Stimulated activated CD4-positive, alpha-beta T cell treated with anti-CD3 and anti-CD28 coated beads, Interleukin-1b, Interleukin-23, amount 100 ng/mL, for 1 hour (primary cell): ENCODE measurements around the gene ARHGAP26.

Experiments
- DNase-seq, 2 donors: peaks; one replicate each; pipeline ENCODE4 v3.0.0-alpha.2; 2020; ENCODE audit warnings: low read depth in 2 of 2

ARHGAP26 gene

GRCh38 chr5:143222287-143223231, 452.4 kb downstream of the ARHGAP26 start:
- no peak for DNase-seq

- DNase-seq, result no peak
Measured at GRCh38 chr5:143224672-143225071, 454.5 kb downstream of the ARHGAP26 start.

- no peak for DNase-seq
Measured at GRCh38 chr5:143225511-143225910, 455.3 kb downstream of the ARHGAP26 start.

GRCh38 chr5:143226361-143226760, 456.2 kb downstream of the ARHGAP26 start:
- no peak for DNase-seq

GRCh38 chr5:143226872-143227271, 456.7 kb downstream of the ARHGAP26 start:
- no peak for DNase-seq

- no peak for DNase-seq
Measured at GRCh38 chr5:143227301-143227700, 457.1 kb downstream of the ARHGAP26 start.

- DNase-seq, result no peak
Measured at GRCh38 chr5:143228597-143229293, 458.6 kb downstream of the ARHGAP26 start.

- DNase-seq, result no peak
Measured at GRCh38 chr5:143229426-143229895, 459.3 kb downstream of the ARHGAP26 start.

- no peak for DNase-seq
Measured at GRCh38 chr5:143229896-143230675, 459.9 kb downstream of the ARHGAP26 start.

- DNase-seq, result no peak
Measured at GRCh38 chr5:143230676-143230996, 460.5 kb downstream of the ARHGAP26 start.

- DNase-seq, result no peak
Measured at GRCh38 chr5:143231416-143231815, 461.2 kb downstream of the ARHGAP26 start.

GRCh38 chr5:143231973-143232812, 462.0 kb downstream of the ARHGAP26 start:
- no peak for DNase-seq

GRCh38 chr5:143233031-143233430, 462.9 kb downstream of the ARHGAP26 start:
- DNase-seq, result no peak

GRCh38 chr5:143234162-143234842, 464.1 kb downstream of the ARHGAP26 start:
- no peak for DNase-seq

GRCh38 chr5:143235423-143235822, 465.2 kb downstream of the ARHGAP26 start:
- no peak for DNase-seq

- no peak for DNase-seq
Measured at GRCh38 chr5:143236682-143237081, 466.5 kb downstream of the ARHGAP26 start.

- no peak for DNase-seq
Measured at GRCh38 chr5:143237664-143238063, 467.5 kb downstream of the ARHGAP26 start.

GRCh38 chr5:143238620-143239019, 468.4 kb downstream of the ARHGAP26 start:
- DNase-seq, result no peak

- DNase-seq, result no peak
Measured at GRCh38 chr5:143239882-143240518, 469.8 kb downstream of the ARHGAP26 start.

GRCh38 chr5:143241892-143242291, 471.7 kb downstream of the ARHGAP26 start:
- no peak for DNase-seq
